HEK293T (cell line): Measurements from ENCODE around the gene CASP8AP2.

ENCODE experiments used
- ARNT ChIP-seq: fragments of 450-650 bp; IDR thresholded peaks from 2 replicates; pipeline ENCODE4 v1.6.1; 2017; ENCODE audit warnings: mild to moderate bottlenecking
- BHLHE40 ChIP-seq: fragments of 450-650 bp; IDR thresholded peaks from 2 replicates; pipeline ENCODE4 v1.6.1; 2016; ENCODE audit warnings: mild to moderate bottlenecking, moderate library complexity, borderline replicate concordance
- CTBP1 ChIP-seq: fragments of 450-650 bp; IDR thresholded peaks from 2 replicates; pipeline ENCODE4 v1.6.1; 2016; ENCODE audit warnings: borderline replicate concordance
- ELF4 ChIP-seq: fragments of 450-650 bp; IDR thresholded peaks from 2 replicates; pipeline ENCODE4 v1.6.1; 2017; ENCODE audit warnings: antibody characterized with exemption
- FOXA1 ChIP-seq: fragments of 450-650 bp; IDR thresholded peaks from 2 replicates; pipeline ENCODE4 v1.6.1; 2016; ENCODE audit warnings: mild to moderate bottlenecking
- FOXK2 ChIP-seq: fragments of 450-650 bp; IDR thresholded peaks from 2 replicates; pipeline ENCODE4 v1.6.1; 2016; ENCODE audit warnings: mild to moderate bottlenecking
- FOXM1 ChIP-seq: fragments of 450-650 bp; IDR thresholded peaks from 2 replicates; pipeline ENCODE4 v1.6.1; 2017; ENCODE audit warnings: mild to moderate bottlenecking, borderline replicate concordance
- L3MBTL2 ChIP-seq: fragments of 450-650 bp; conservative IDR thresholded peaks from 2 replicates; pipeline ENCODE4 v1.6.1; 2016; ENCODE audit warnings: mild to moderate bottlenecking
- LEF1 ChIP-seq: fragments of 450-650 bp; IDR thresholded peaks from 2 replicates; pipeline ENCODE4 v1.6.1; 2017; ENCODE audit warnings: mild to moderate bottlenecking, borderline replicate concordance
- NFRKB ChIP-seq: fragments of 450-650 bp; IDR thresholded peaks from 2 replicates; pipeline ENCODE4 v1.6.1; 2016; ENCODE audit warnings: mild to moderate bottlenecking, moderate library complexity
- SP1 ChIP-seq: fragments of 450-650 bp; IDR thresholded peaks from 2 replicates; pipeline ENCODE4 v1.6.1; 2017
- SUZ12 ChIP-seq: fragments of 450-650 bp; IDR thresholded peaks from 2 replicates; pipeline ENCODE4 v1.6.1; 2016; ENCODE audit warnings: mild to moderate bottlenecking
- TARDBP ChIP-seq: fragments of 450-650 bp; IDR thresholded peaks from 2 replicates; pipeline ENCODE4 v1.6.1; 2016
- ZNF384 ChIP-seq: fragments of 450-650 bp; IDR thresholded peaks from 2 replicates; pipeline ENCODE4 v1.6.1; 2016

DNA sequence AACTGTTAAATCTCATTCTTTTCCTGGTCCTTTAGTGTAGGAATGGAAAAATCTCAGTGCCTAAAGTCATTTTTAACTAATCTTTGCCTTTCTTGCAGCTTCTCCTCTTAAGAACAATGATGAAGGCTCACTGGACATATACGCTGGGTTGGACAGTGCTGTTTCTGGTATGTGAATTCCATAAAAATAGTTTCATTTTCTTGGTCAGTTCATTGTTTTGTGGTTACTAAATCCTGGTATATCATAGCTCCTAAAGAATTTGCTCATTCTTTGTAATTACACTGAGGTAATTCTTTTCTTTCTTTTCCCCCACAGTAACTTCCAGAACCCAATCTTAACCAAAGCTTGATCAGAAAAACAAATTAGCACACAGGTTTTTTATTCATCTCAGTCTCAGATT, 23.4 kb downstream of the CASP8AP2 start:
- no peak for TF ChIP-seq ELF4
- TF ChIP-seq TARDBP: no peak
- no peak for TF ChIP-seq FOXM1
- TF ChIP-seq ZNF384: no peak
- TF ChIP-seq CTBP1: no peak
- TF ChIP-seq NFRKB: no peak
- TF ChIP-seq L3MBTL2: no peak
- TF ChIP-seq FOXA1: no peak
- TF ChIP-seq FOXK2: no peak
- TF ChIP-seq LEF1: no peak
- no peak for TF ChIP-seq SP1
- TF ChIP-seq SUZ12: no peak
- no peak for TF ChIP-seq BHLHE40
- TF ChIP-seq ARNT: no peak
